Stimulated activated naive CD8-positive, alpha-beta T cell treated with anti-CD3 and anti-CD28 coated beads, Interleukin-15, amount 100 ng/mL, for 72 hours (primary cell): ENCODE measurements around the gene AAGAB.

Source experiments
- ATAC-seq: fragments of 150-1000 bp; cut with Tn5 transposase; 2 replicates; pipeline ENCODE4 v1.10.0; 2021; ENCODE audit warnings: mild to moderate bottlenecking, moderate library complexity
- DNase-seq, 2 donors: peaks; one replicate each; pipeline ENCODE4 v3.0.0; 2021 to 2022
- H3K27ac Mint-ChIP-seq, 2 donors: one replicate each; pipeline ENCODE4 v1.8.0; 2022; ENCODE audit warnings: mild to moderate bottlenecking in 2 of 2, mixed read lengths in 2 of 2, moderate library complexity in 2 of 2
- H3K27me3 Mint-ChIP-seq: one replicate; pipeline ENCODE4 v1.8.0; 2022; ENCODE audit warnings: mixed read lengths
- H3K4me1 Mint-ChIP-seq: one replicate; pipeline ENCODE4 v1.8.0; 2022; ENCODE audit warnings: mild to moderate bottlenecking, mixed read lengths
- H3K4me3 Mint-ChIP-seq, 2 donors: one replicate each; pipeline ENCODE4 v1.8.0; 2022; ENCODE audit warnings: mild to moderate bottlenecking in 2 of 2, mixed read lengths in 2 of 2, moderate library complexity in 1 of 2
- H3K9me3 Mint-ChIP-seq, 2 donors: one replicate each; pipeline ENCODE4 v1.8.0; 2022; ENCODE audit warnings: mixed read lengths in 2 of 2

Gene AAGAB

DNA sequence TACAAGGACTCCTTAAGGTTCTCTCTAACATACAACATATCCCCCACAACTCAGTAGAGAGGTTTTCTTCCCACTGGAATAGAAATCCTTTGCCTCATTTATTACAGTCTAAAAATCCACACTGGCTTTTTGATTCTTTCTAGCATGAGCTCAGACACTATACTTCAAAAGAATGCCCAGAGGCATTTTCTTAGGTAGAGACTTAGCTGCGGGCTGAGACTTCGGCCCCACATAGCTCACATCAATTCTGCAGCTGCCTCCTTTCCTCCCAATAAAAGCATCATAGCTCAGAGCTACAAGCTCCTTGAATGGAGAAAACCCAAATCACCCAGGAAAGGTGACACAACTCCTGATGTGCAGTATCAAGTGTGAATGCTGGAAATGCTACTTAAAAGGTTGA is 52.4 kb downstream of the AAGAB start:
- Mint-ChIP-seq H3K4me1 (peaks cover 10% of the 10 kb centered on the region), H3K4me3 (no peak overlapping the region), H3K27me3 (no peaks in the 10 kb centered on the region), H3K9me3 (no peaks in the 10 kb centered on the region), H3K27ac (no peak overlapping the region)
- ATAC-seq, result no peak
- DNase-seq, result no peak

DNA sequence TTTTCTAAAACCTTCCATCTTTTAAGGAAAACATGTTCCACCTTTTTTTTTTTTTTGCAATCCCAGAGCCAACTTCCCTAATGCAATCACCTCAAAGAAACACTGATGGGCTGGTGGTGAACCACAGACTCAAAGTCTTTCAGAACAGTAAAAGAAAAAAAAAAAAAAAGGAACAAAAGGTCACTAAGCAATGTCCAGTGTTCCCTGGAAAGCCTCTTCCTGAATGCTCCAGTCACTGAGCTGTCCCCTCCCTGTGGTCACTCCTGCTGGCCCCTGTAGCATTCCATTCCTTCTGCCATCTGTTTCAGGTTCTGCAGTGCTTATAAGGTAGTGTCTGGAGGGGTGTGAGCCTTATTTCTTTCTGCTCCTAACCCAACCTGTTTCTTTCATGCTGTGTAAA is 53.3 kb downstream of the AAGAB start:
- ATAC-seq (no peak), DNase-seq (no peak)
- Mint-ChIP-seq H3K27me3 (no peaks in the 10 kb centered on the region), H3K27ac (no peak overlapping the region), H3K9me3 (no peaks in the 10 kb centered on the region), H3K4me3 (no peak overlapping the region), H3K4me1 (peaks cover 10% of the 10 kb centered on the region)

DNA sequence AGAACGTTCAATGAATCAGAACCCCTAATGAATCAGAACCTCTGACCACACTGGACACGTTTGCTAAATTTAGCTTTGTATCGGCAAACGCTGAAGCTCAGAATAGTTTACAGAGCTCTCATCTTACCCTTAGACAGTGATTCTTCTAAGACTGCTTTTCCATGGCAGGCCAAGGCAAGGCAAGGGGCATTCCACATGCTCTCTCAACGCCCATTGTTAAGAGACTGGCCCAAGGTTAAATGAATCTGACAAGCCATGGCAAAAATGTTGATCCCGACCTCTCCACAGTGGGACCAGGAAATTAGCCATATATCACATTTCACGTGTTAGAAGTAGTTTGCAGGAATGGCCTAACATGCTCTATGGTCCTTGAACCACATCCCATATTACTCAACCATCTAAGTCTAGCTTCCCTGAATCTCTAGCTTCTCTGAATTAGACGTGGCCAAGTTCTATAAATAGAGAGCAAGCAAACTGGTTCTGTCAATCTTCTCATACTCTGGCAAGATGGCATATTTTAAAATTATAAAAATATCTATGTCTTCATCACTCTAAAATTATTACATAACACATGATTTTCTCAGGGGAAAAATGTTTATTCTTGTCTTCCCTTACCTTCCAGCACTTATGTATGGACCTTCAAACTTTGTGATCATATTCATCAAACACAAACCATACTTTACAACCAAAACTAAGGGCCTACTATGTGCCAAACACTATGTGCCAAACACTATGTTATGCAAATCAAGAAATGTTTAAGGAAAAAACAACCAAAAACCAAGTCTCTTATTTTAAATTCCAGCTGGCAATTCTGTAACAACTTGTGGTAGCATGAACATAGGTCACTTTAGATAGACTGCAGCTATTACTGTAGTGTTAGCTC is 54.3 kb downstream of the AAGAB start:
- no peaks in the 10 kb centered on the region for H3K27me3 Mint-ChIP-seq
- ATAC-seq (no peak), DNase-seq (no peak)
- no peaks in the 10 kb centered on the region for H3K9me3 Mint-ChIP-seq
- peaks cover 10% of the 10 kb centered on the region for H3K4me1 Mint-ChIP-seq
- no peak overlapping the region for H3K27ac Mint-ChIP-seq
- H3K4me3 Mint-ChIP-seq, result no peak overlapping the region

DNA sequence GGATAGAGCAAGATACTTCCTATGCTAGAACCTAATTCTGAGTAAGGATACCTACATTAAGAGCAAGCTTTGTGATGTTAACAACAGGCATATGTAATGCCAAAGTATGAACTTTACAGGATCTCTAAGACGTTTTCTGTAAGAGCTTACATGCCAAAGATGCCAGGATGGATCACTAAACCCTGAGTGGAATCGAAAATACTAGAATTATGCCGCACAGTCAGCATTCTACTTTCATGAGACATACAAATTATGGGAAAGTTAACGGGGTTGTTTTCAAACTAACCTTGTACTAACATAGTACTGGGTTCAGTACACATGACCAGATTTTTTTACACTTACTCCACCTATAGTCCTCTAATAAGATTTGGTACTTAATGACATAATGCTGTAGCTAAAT is 55.1 kb downstream of the AAGAB start:
- H3K27ac Mint-ChIP-seq, result peak overlapping the region in 1 of 2 donors; percentile 64
- no peaks in the 10 kb centered on the region for H3K27me3 Mint-ChIP-seq
- H3K4me3 Mint-ChIP-seq, result no peak overlapping the region
- DNase-seq (no peak), ATAC-seq (no peak)
- peaks cover 10% of the 10 kb centered on the region for H3K4me1 Mint-ChIP-seq
- no peaks in the 10 kb centered on the region for H3K9me3 Mint-ChIP-seq

DNA sequence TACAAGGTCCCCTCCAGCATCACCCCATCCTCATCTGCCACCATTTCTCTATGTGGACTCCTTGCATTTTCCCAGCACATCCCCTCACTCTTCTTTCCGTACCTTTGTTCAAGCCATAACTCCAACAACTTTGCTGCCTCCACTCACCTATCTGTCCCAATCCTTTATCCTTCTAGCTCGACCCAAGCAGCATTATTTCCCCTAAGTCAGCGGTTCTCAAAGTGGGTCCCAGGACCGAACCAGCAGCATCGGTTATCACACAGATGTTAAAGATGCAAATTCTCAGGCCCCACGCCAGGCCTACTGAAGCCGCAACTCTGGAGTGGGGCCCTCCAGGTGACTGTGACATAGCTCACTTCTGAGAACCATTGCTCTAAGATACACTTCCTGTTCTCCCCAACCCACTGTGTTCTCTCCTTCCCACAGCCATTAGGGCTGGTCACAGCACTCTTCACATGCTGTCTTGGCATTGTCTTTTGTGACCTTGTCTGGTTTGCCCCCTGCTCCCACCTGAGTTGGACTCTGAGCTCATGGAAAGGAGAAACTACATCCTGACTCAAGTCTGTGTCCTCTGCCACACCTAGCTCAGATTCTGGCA is 56.2 kb downstream of the AAGAB start:
- no peak for DNase-seq

DNA sequence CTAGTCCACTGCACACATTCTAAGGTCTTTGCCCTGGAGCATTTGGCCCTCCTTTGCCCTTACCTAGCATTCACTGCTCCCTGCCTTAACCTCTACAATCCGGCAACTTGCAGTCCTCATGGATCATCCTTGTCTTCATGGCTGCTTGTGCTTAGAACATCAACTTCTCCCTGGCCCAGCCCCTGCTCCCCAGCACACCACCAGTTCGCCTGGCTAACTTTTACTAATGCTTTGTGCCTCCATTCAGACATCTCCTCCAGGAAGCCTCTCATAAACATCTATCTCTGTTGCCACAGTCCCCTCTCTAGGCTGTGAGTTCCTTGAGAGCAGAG is 57.1 kb downstream of the AAGAB start:
- ATAC-seq (no peak), DNase-seq (no peak)
- no peaks in the 10 kb centered on the region for H3K27me3 Mint-ChIP-seq
- peak overlapping the region in 1 of 2 donors; percentile 55 for H3K27ac Mint-ChIP-seq
- no peaks in the 10 kb centered on the region for H3K9me3 Mint-ChIP-seq
- no peak overlapping the region for H3K4me3 Mint-ChIP-seq
- H3K4me1 Mint-ChIP-seq, result peaks cover 14% of the 10 kb centered on the region

More for the DNA sequence above, 56.2 kb downstream of the AAGAB start:
- peaks cover 10% of the 10 kb centered on the region for H3K4me1 Mint-ChIP-seq
- H3K4me3 Mint-ChIP-seq, result no peak overlapping the region
- peak overlapping the region; percentile 77 to 88 for H3K27ac Mint-ChIP-seq
- H3K27me3 Mint-ChIP-seq, result no peaks in the 10 kb centered on the region
- no peak for ATAC-seq
- no peaks in the 10 kb centered on the region for H3K9me3 Mint-ChIP-seq

DNA sequence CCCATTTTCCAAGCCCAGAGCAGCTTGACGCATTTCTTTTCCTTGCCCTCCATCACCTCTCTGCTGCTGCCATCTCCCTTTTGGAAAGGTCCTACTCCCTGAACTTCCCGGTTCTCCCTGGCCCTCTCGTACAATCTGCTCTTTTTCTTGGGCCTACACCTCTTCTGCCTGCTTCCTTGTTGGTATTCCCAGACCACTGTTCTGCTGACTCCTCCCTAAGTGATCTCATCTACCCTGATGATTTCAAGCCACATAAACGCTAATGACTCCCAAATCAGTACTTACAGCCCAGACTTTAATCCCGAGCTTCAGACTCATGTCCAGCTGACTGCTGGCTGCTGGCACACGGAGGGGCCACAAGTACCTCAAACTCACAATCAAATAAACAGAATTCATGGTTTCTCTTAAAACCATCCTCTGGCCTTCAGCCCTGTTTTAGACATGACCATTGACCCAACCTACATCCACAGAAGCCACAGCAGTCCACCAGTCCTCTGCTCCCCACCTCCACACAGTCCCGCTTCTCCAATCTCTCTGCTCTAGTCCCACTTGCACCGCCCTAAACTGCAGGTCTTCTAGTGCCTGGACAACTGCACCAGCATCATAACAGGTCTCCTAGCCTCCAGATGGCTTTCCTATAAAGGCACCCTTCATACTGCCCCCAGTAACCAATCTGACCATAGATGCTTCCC is 57.6 kb downstream of the AAGAB start:
- no peak overlapping the region for H3K4me3 Mint-ChIP-seq
- ATAC-seq (no peak), DNase-seq (no peak)
- H3K4me1 Mint-ChIP-seq, result peaks cover 19% of the 10 kb centered on the region
- no peaks in the 10 kb centered on the region for H3K9me3 Mint-ChIP-seq
- H3K27ac Mint-ChIP-seq, result peak overlapping the region in 1 of 2 donors; percentile 55
- H3K27me3 Mint-ChIP-seq, result no peaks in the 10 kb centered on the region

DNA sequence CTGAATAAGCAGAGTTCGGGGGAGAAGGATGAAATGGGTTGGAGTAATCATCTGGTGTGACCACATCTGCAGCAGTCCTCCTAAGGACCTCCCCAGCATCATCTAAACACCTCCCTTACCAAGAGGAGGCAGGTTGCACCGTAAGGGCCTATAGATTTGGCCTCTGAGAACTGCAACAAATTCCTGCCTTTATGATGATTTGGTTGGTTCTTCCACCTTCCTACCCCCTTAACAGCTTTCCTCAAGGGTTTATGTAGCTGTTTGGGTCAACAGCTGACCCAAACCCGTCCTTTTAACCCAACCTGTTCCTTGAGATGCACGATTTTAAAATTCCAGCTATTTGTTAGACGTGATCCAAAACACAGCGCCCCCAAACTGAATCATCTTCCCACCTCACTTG is 58.2 kb downstream of the AAGAB start:
- Mint-ChIP-seq H3K9me3 (no peaks in the 10 kb centered on the region), H3K4me3 (no peak overlapping the region), H3K27ac (peak overlapping the region in 1 of 2 donors; percentile 47), H3K4me1 (peaks cover 20% of the 10 kb centered on the region), H3K27me3 (no peaks in the 10 kb centered on the region)
- no peak for DNase-seq
- no peak for ATAC-seq

DNA sequence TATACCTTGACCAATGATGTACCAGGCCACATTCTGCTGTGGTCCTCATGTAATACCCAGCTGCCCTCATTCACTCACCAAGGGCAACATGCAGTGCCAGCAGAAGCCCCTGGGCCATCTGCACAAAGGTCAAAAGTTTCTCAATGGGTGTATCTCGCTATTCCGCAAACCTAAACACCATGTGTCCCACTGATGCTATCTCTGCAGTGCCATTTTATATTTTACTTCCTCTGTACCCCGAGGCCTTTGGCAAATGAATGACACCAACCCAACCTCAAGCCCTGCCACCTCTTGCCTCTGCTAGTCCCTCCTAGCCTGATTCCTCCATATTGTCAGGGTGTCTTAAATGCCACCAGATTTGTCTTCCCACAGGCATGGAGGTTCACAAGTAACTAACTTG is 59.2 kb downstream of the AAGAB start:
- Mint-ChIP-seq H3K4me3 (no peak overlapping the region), H3K4me1 (peaks cover 20% of the 10 kb centered on the region), H3K27ac (peak overlapping the region; percentile 75 to 87), H3K9me3 (no peaks in the 10 kb centered on the region), H3K27me3 (no peaks in the 10 kb centered on the region)
- DNase-seq (no peak), ATAC-seq (no peak)

DNA sequence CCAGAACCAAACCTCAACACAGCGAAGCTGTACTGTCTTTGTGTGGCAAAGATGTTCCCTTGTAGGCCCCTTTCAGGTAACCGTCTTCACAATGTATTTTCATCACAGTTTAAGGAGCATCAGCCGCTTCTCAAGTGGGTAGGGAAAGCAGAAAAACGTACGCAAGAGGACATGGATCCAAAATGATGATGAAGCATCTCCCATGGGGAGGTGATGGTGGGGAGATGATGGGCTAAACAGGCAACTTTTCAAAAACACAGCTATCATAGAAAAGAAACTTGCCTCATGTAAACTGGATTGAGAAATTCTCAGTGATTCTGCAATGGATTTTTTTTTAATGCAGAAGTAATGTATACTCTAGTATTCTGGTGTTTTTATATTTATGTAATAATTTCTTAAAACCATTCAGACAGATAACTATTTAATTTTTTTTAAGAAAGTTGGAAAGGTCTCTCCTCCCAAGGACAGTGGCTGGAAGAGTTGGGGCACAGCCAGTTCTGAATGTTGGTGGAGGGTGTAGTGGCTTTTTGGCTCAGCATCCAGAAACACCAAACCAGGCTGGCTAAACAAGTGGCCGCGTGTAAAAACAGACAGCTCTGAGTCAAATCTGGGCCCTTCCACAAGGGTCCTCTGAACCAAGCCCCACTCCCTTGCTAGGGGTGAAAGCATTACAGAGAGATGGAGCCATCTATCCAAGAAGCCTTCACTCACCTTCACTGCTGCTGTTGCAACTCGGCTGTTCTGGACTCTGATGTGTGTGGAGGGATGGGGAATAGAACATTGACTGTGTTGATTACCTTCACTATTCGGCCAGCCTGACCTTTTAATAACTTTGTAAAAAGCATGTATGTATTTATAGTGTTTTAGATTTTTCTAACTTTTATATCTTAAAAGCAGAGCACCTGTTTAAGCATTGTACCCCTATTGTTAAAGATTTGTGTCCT is 60.0 kb downstream of the AAGAB start:
- peaks cover 20% of the 10 kb centered on the region for H3K4me1 Mint-ChIP-seq
- no peaks in the 10 kb centered on the region for H3K9me3 Mint-ChIP-seq
- no peaks in the 10 kb centered on the region for H3K27me3 Mint-ChIP-seq
- H3K27ac Mint-ChIP-seq, result no peak overlapping the region
- ATAC-seq (no peak), DNase-seq (no peak)
- H3K4me3 Mint-ChIP-seq, result no peak overlapping the region

DNA sequence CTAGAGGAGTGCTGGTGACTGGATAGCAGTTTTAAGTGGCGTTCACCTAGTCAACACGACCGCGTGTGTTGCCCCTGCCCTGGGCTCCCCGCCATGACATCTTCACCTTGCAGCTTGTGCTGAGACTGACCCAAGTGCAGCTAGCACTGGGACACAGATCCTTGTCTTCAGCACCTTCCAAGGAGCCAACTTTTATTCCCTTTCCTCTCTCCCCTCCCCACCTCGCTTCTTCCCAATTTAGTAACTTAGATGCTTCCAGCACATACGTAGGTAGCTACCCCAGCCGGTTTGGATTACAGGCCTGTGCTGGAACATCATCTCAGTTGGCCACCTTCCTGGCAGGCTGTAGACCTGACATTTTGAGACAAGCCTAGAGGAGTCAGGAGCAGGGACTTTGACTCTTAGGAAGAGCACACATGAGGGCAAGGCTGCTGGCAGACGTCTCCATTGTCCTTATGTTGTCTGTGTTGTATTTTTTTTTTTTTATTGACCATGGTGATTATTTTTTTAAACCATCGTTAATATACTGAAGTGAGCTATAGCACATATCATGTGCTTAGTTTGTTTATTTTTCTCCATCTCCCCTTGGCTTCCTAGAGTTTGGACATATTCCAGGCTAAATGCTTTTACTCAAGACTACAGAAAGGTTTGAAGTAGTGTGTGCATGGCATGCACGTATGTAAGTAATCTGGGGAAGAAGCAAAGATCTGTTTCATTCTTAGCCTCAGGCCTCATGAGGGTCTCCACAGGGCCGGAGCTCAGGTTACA is 61.1 kb downstream of the AAGAB start:
- no peak for ATAC-seq
- Mint-ChIP-seq H3K9me3 (no peaks in the 10 kb centered on the region), H3K27ac (peak overlapping the region; percentile 42 to 79)

DNA sequence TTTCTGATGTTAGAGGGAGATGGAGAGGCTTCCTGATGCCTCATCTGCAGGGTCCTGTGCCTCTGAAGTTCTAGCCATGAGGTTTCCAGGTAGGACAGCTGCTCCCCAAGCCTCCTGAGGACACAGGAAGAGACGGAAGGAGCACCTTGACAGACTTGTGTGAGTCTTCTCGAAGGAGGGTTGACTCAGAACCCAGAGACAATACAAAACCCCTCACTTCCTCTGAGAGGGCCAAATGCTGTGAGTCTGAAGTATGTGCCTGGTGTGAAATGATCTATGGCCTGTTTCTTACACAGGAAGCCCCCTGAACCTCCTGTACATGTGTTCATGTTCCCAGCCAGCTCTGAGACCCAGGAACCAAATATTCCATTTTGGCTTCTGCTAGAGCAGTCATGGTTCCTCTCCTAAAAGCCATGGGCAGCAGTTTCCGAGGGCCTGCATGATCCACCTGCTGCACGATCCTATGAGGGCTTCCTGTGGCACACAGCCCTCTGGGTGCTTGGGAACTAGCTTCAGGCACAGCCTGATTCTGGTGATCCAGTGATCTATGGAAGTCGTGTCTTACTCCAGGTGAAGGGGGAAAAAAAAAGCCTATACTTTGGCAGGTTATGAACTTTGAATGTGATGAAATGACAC is 62.2 kb downstream of the AAGAB start:
- H3K9me3 Mint-ChIP-seq, result no peaks in the 10 kb centered on the region
- no peak for DNase-seq
- no peaks in the 10 kb centered on the region for H3K27me3 Mint-ChIP-seq
- H3K4me3 Mint-ChIP-seq, result no peak overlapping the region
- H3K4me1 Mint-ChIP-seq, result peaks cover 11% of the 10 kb centered on the region
- no peak overlapping the region for H3K27ac Mint-ChIP-seq
- peak; percentile 33 for ATAC-seq

More for the DNA sequence above, 61.1 kb downstream of the AAGAB start:
- Mint-ChIP-seq H3K4me3 (no peak overlapping the region), H3K27me3 (no peaks in the 10 kb centered on the region), H3K4me1 (peaks cover 17% of the 10 kb centered on the region)
- no peak for DNase-seq

DNA sequence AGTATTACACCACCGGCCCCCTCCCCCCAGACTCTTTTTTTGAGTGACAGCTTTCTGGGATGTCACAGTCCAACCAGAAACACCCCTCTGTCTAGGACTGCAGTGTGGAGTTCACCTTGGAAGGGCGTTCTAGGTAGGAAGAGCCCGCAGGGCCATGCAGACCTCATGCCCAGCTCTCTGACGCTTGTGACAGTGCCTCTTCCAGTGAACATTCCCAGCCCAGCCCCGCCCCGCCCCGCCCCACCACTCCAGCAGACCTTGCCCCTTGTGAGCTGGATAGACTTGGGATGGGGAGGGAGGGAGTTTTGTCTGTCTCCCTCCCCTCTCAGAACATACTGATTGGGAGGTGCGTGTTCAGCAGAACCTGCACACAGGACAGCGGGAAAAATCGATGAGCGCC is 63.6 kb downstream of the AAGAB start:
- peaks cover 17% of the 10 kb centered on the region for H3K4me1 Mint-ChIP-seq
- no peak overlapping the region for H3K27ac Mint-ChIP-seq
- H3K27me3 Mint-ChIP-seq, result no peaks in the 10 kb centered on the region
- ATAC-seq, result no peak
- H3K4me3 Mint-ChIP-seq, result no peak overlapping the region
- DNase-seq, result no peak
- H3K9me3 Mint-ChIP-seq, result no peaks in the 10 kb centered on the region

DNA sequence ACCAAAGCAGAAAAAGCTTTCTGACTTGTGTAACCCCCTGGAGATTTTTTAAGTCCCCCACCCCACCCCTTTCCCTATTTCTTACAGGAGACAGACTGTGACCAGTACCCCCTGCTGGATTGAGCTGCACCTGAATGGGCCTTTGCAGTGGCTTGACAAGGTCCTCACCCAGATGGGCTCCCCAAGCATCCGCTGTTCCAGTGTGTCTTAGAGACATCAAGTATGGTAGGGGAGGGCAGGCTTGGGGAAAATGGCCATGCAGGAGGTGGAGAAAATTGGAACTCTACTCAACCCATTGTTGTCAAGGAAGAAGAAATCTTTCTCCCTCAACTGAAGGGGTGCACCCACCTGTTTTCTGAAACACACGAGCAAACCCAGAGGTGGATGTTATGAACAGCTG is 64.1 kb downstream of the AAGAB start:
- H3K4me3 Mint-ChIP-seq, result no peak overlapping the region
- H3K9me3 Mint-ChIP-seq, result no peaks in the 10 kb centered on the region
- no peaks in the 10 kb centered on the region for H3K27me3 Mint-ChIP-seq
- DNase-seq (no peak), ATAC-seq (no peak)
- peaks cover 22% of the 10 kb centered on the region for H3K4me1 Mint-ChIP-seq
- peak overlapping the region in 1 of 2 donors; percentile 39 for H3K27ac Mint-ChIP-seq
